HCT116 (cell line): Measurements from ENCODE around the gene HAUS8. TPM values are rescaled to one million over a fixed set of nuclear protein-coding genes. Genes with fewer than 3 reads are reported as not detected.

Experiments used
- ATAC-seq: fragments of 200-7000 bp; cut with Tn5 transposase; 2 replicates; pipeline ENCODE4 v1.9.1; 2020; ENCODE audit warnings: mild to moderate bottlenecking, moderate library complexity
- BruUV-seq: library from RNA; stranded (reverse); fragments of 400-500 nt; replicated peaks from 2 replicates; lab custom pipeline; 2021; lab: Mats Ljungman, UMichigan
- CTCF ChIA-PET: fragments of 300-600 bp; sonication (Branson Sonifier 250); formaldehyde crosslinking; loops from one replicate; lab custom pipeline; 2021; ENCODE audit warnings: antibody characterized with exemption; lab: Charles Lee
- POLR2A ChIA-PET: fragments of 300-600, 350-600 bp; sonication (Branson Sonifier 250); formaldehyde crosslinking; loops from one replicate; lab custom pipeline; 2021; ENCODE audit warnings: antibody characterized with exemption; lab: Charles Lee
- RAD21 ChIA-PET, 2 experiments: fragments of 300-600 bp; sonication (Branson Sonifier 250); formaldehyde crosslinking; loops; one replicate each; lab custom pipeline; 2023; ENCODE audit warnings: low total read pairs in 2 of 2; ENCODE audit not compliant: uncharacterized antibody in 2 of 2, unreplicated experiment in 2 of 2, low non-redundant PET in 1 of 2; lab: Charles Lee
- DNase-seq: peaks from one replicate; pipeline ENCODE4 v3.0.0-alpha.2; 2010; ENCODE audit warnings: low read depth, low spot score
- H2AFZ ChIP-seq: fragments of 200-600 bp; shearing (Covaris generic), sonication (generic); 2 replicates; pipeline ENCODE4 v1.6.1; 2017; ENCODE audit warnings: low read depth, mixed run types, mixed read lengths, antibody characterized with exemption, low read length; ENCODE audit not compliant: poor library complexity, severe bottlenecking
- H3K27ac ChIP-seq: 2 replicates; pipeline ENCODE4 v1.5.1; 2012; ENCODE audit warnings: low read depth, low read length
- H3K27me3 ChIP-seq: fragments of 200-600 bp; sonication (generic); 2 replicates; pipeline ENCODE4 v1.6.1; 2016; ENCODE audit warnings: mixed run types, low read length, mixed read lengths; ENCODE audit not compliant: insufficient read depth
- H3K36me3 ChIP-seq, 2 experiments: fragments of 200-500 bp in 1 of 2; fragments of 200-600 bp in 1 of 2; sonication (Bioruptor generic) in 1 of 2; sonication (generic) in 1 of 2; 2 replicates each; pipeline versions ENCODE4 v1.5.1 to v1.6.1; 2014 to 2016; ENCODE audit warnings: low read length in 2 of 2, inconsistent platforms in 1 of 2, mixed read lengths in 1 of 2, mixed run types in 1 of 2; ENCODE audit not compliant: insufficient read depth in 2 of 2, control insufficient read depth in 1 of 2
- H3K4me1 ChIP-seq, 2 experiments: fragments of 200-600 bp in 1 of 2; sonication (generic) in 1 of 2; 2 replicates each; pipeline versions ENCODE4 v1.5.1 to v1.6.1; 2012 to 2017; ENCODE audit warnings: low read length in 2 of 2, inconsistent platforms in 1 of 2, mild to moderate bottlenecking in 1 of 2, mixed read lengths in 1 of 2, mixed run types in 1 of 2, moderate library complexity in 1 of 2; ENCODE audit not compliant: insufficient read depth in 2 of 2, control insufficient read depth in 1 of 2
- H3K4me2 ChIP-seq: fragments of 200-600 bp; sonication (generic); 2 replicates; pipeline ENCODE4 v1.6.1; 2017; ENCODE audit warnings: mixed run types, low read length, mixed read lengths
- H3K4me3 ChIP-seq, 2 experiments: fragments of 200-600 bp in 1 of 2; sonication (generic) in 1 of 2; replicated peaks in 1 of 2; 2 replicates each; pipeline ENCODE4 v1.5.1; 2011 to 2016; ENCODE audit warnings: low read length in 2 of 2, control low read depth in 1 of 2, low read depth in 1 of 2, mild to moderate bottlenecking in 1 of 2, mixed read lengths in 1 of 2, mixed run types in 1 of 2
- H3K79me2 ChIP-seq: fragments of 200-600 bp; sonication (generic); 2 replicates; pipeline ENCODE4 v1.6.1; 2017; ENCODE audit warnings: mild to moderate bottlenecking, mixed run types, low read length, moderate library complexity, mixed read lengths; ENCODE audit not compliant: insufficient read depth
- H3K9ac ChIP-seq: fragments of 200-600 bp; sonication (generic); 2 replicates; pipeline ENCODE4 v1.6.1; 2016; ENCODE audit warnings: low read length, mixed read lengths
- H3K9me2 ChIP-seq: fragments of 200-600 bp; sonication (generic), shearing (Covaris generic); 2 replicates; pipeline ENCODE4 v1.6.1; 2017; ENCODE audit warnings: mixed run types, mild to moderate bottlenecking, moderate library complexity; ENCODE audit not compliant: insufficient read depth
- H3K9me3 ChIP-seq, 2 experiments: fragments of 200-500 bp in 1 of 2; fragments of 200-600 bp in 1 of 2; sonication (Bioruptor generic) in 1 of 2; sonication (generic) in 1 of 2; 2 replicates each; pipeline ENCODE4 v1.6.1; 2014 to 2017; ENCODE audit warnings: low read length in 2 of 2, mixed read lengths in 2 of 2, inconsistent platforms in 1 of 2, low read depth in 1 of 2, mild to moderate bottlenecking in 1 of 2, mixed run types in 1 of 2, moderate library complexity in 1 of 2; ENCODE audit not compliant: control insufficient read depth in 1 of 2, insufficient read depth in 1 of 2
- H4K20me1 ChIP-seq: fragments of 200-600 bp; sonication (generic), shearing (Covaris generic); 2 replicates; pipeline ENCODE4 v1.6.1; 2017; ENCODE audit warnings: mixed run types, mild to moderate bottlenecking, moderate library complexity; ENCODE audit not compliant: insufficient read depth
- CEBPB ChIP-seq: IDR thresholded peaks from 2 replicates; pipeline ENCODE4 v1.6.1; 2012; ENCODE audit warnings: low read depth
- EGR1 ChIP-seq: IDR thresholded peaks from 2 replicates; pipeline ENCODE4 v1.6.1; 2012; ENCODE audit warnings: low read depth
- EZH2 ChIP-seq: fragments of 200-600 bp; sonication (generic); IDR thresholded peaks from 2 replicates; pipeline ENCODE4 v1.6.1; 2017; ENCODE audit warnings: antibody characterized with exemption, mixed run types
- EZH2phosphoT487 ChIP-seq: fragments of 200-600 bp; IDR thresholded peaks from 2 replicates; pipeline ENCODE4 v1.6.1; 2018; ENCODE audit warnings: antibody characterized with exemption, borderline replicate concordance
- JUND ChIP-seq: IDR thresholded peaks from 2 replicates; pipeline ENCODE4 v1.6.1; 2012
- POLR2AphosphoS5 ChIP-seq: IDR thresholded peaks from 2 replicates; pipeline ENCODE4 v1.6.1; 2011; ENCODE audit warnings: mild to moderate bottlenecking, low read depth, low read length, moderate library complexity
- RAD21 ChIP-seq: IDR thresholded peaks from 2 replicates; pipeline ENCODE4 v1.6.1; 2012; ENCODE audit warnings: low read depth, mild to moderate bottlenecking
- SIN3A ChIP-seq: IDR thresholded peaks from 2 replicates; pipeline ENCODE4 v1.6.1; 2012; ENCODE audit warnings: low read depth
- SRF ChIP-seq: IDR thresholded peaks from 2 replicates; pipeline ENCODE4 v1.6.1; 2012; ENCODE audit warnings: low read depth
- TCF7L2 ChIP-seq: IDR thresholded peaks from 2 replicates; pipeline ENCODE4 v1.7.0; 2011; ENCODE audit warnings: borderline replicate concordance, inconsistent platforms; ENCODE audit not compliant: insufficient read depth, insufficient read length; ENCODE audit errors: extremely low read depth
- YY1 ChIP-seq: IDR thresholded peaks from 2 replicates; pipeline ENCODE4 v1.6.1; 2011; ENCODE audit warnings: low read length, low read depth, moderate library complexity, mild to moderate bottlenecking; ENCODE audit not compliant: insufficient replicate concordance; ENCODE audit errors: extremely low read depth
- intact Hi-C: fragments of 100-400 bp; cut with micrococcal nuclease; formaldehyde crosslinking; loops from 2 replicates; pipeline ENCODE4 v1.10.0; 2022
- total RNA-seq: library from RNA; stranded (reverse); gene quantifications from one replicate; pipeline ENCODE4 v1.2.1, GENCODE V29; 2021; ENCODE audit not compliant: unreplicated experiment
- TF ChIP-seq, protein P1 (sequence below), 3 experiments: fragments of 200-600 bp in 1 of 3; sonication (generic) in 1 of 3; IDR thresholded peaks in 2 of 3; conservative IDR thresholded peaks in 1 of 3; 2 replicates each; pipeline ENCODE4 v1.5.1; 2012 to 2017; ENCODE audit warnings: low read depth in 2 of 3, low read length in 2 of 3, antibody characterized with exemption in 1 of 3, borderline replicate concordance in 1 of 3, control low read depth in 1 of 3, mild to moderate bottlenecking in 1 of 3, mixed read lengths in 1 of 3, mixed run types in 1 of 3, moderate library complexity in 1 of 3; ENCODE audit not compliant: insufficient read depth in 1 of 3
- TF ChIP-seq, protein P2 (sequence below): IDR thresholded peaks from 2 replicates; pipeline ENCODE4 v1.6.1; 2012
- TF ChIP-seq, protein P3 (sequence below): IDR thresholded peaks from 2 replicates; pipeline ENCODE4 v1.6.1; 2011; ENCODE audit warnings: mild to moderate bottlenecking, low read length, moderate library complexity; ENCODE audit not compliant: insufficient replicate concordance; ENCODE audit errors: extremely low read depth
- TF ChIP-seq, protein P4 (sequence below): IDR thresholded peaks from 2 replicates; pipeline ENCODE4 v1.6.1; 2012; ENCODE audit warnings: low read depth

The HAUS8 gene
- total RNA-seq, 1 experiment from 2014 or later, result 23.6 TPM

DNA sequence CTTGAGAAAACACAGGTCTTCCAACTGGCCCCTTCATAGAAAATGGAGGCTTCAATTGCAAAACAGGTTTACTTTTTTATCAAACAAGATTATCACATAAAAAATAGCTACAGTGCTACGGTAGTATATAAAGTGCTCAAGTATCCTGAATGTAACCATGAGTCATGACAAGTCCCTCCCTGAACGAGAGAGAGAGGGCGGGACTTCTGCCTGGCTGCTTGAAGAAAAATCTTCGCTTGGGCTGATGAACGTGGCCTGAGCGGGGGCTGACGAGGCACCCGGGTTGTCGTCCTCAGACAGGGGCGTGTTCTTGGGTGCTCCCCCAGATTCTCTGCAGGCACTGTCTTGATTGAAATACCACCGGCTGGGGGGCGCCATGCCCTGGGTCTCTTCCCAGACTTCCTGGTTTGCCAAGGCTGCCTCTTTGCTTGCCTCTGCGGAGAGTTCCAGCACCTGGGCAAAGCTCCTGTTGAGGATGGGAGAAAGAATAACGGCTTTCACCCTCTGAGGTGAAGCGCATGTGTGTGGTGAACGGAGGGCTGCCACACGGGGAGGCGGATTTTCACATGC, 25.5 kb downstream of the HAUS8 start:
- RAD21 ChIA-PET, result no interaction called here
- H3K9me2 ChIP-seq, result no peaks in the 10 kb centered on the region
- ATAC-seq (no peak), DNase-seq (no peak)
- no peak overlapping the region for H3K4me3 ChIP-seq
- TF ChIP-seq, protein P1, sequence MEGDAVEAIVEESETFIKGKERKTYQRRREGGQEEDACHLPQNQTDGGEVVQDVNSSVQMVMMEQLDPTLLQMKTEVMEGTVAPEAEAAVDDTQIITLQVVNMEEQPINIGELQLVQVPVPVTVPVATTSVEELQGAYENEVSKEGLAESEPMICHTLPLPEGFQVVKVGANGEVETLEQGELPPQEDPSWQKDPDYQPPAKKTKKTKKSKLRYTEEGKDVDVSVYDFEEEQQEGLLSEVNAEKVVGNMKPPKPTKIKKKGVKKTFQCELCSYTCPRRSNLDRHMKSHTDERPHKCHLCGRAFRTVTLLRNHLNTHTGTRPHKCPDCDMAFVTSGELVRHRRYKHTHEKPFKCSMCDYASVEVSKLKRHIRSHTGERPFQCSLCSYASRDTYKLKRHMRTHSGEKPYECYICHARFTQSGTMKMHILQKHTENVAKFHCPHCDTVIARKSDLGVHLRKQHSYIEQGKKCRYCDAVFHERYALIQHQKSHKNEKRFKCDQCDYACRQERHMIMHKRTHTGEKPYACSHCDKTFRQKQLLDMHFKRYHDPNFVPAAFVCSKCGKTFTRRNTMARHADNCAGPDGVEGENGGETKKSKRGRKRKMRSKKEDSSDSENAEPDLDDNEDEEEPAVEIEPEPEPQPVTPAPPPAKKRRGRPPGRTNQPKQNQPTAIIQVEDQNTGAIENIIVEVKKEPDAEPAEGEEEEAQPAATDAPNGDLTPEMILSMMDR (IDR thresholded peaks at IDR 0.05 in 2 of 3, conservative IDR thresholded peaks at IDR 0.05 in 1 of 3; ENCODE audit: borderline replicate concordance in 1 of 3, insufficient read depth in 1 of 3, low read depth in 2 of 3, low read length in 2 of 3), result no peak
- TF ChIP-seq CEBPB (no peak), EGR1 (no peak), SRF (no peak), YY1 (no peak), JUND (no peak), RAD21 (no peak), TCF7L2 (no peak), EZH2phosphoT487 (no peak), SIN3A (no peak), EZH2 (no peak), POLR2AphosphoS5 (no peak)
- TF ChIP-seq, protein P2, sequence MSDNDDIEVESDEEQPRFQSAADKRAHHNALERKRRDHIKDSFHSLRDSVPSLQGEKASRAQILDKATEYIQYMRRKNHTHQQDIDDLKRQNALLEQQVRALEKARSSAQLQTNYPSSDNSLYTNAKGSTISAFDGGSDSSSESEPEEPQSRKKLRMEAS, result no peak
- TF ChIP-seq, protein P3, sequence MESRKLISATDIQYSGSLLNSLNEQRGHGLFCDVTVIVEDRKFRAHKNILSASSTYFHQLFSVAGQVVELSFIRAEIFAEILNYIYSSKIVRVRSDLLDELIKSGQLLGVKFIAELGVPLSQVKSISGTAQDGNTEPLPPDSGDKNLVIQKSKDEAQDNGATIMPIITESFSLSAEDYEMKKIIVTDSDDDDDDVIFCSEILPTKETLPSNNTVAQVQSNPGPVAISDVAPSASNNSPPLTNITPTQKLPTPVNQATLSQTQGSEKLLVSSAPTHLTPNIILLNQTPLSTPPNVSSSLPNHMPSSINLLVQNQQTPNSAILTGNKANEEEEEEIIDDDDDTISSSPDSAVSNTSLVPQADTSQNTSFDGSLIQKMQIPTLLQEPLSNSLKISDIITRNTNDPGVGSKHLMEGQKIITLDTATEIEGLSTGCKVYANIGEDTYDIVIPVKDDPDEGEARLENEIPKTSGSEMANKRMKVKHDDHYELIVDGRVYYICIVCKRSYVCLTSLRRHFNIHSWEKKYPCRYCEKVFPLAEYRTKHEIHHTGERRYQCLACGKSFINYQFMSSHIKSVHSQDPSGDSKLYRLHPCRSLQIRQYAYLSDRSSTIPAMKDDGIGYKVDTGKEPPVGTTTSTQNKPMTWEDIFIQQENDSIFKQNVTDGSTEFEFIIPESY, result no peak
- TF ChIP-seq, protein P4, sequence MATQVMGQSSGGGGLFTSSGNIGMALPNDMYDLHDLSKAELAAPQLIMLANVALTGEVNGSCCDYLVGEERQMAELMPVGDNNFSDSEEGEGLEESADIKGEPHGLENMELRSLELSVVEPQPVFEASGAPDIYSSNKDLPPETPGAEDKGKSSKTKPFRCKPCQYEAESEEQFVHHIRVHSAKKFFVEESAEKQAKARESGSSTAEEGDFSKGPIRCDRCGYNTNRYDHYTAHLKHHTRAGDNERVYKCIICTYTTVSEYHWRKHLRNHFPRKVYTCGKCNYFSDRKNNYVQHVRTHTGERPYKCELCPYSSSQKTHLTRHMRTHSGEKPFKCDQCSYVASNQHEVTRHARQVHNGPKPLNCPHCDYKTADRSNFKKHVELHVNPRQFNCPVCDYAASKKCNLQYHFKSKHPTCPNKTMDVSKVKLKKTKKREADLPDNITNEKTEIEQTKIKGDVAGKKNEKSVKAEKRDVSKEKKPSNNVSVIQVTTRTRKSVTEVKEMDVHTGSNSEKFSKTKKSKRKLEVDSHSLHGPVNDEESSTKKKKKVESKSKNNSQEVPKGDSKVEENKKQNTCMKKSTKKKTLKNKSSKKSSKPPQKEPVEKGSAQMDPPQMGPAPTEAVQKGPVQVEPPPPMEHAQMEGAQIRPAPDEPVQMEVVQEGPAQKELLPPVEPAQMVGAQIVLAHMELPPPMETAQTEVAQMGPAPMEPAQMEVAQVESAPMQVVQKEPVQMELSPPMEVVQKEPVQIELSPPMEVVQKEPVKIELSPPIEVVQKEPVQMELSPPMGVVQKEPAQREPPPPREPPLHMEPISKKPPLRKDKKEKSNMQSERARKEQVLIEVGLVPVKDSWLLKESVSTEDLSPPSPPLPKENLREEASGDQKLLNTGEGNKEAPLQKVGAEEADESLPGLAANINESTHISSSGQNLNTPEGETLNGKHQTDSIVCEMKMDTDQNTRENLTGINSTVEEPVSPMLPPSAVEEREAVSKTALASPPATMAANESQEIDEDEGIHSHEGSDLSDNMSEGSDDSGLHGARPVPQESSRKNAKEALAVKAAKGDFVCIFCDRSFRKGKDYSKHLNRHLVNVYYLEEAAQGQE, result no peak
- no peaks in the 10 kb centered on the region for H3K9me3 ChIP-seq
- BruUV-seq, result no TSS peak
- no peaks in the 10 kb centered on the region for H3K27me3 ChIP-seq
- no peaks in the 10 kb centered on the region for H4K20me1 ChIP-seq
- peaks cover 11 to 13% of the 10 kb centered on the region in 2 experiments for H3K36me3 ChIP-seq
- H2AFZ ChIP-seq, result no peak overlapping the region
- CTCF ChIA-PET, result no interaction called here
- no peak overlapping the region for H3K27ac ChIP-seq
- no peak overlapping the region for H3K4me2 ChIP-seq
- H3K79me2 ChIP-seq, result no peaks in the 10 kb centered on the region
- no peak overlapping the region for H3K9ac ChIP-seq
- intact Hi-C loops, result no loop called here
- H3K4me1 ChIP-seq, result no peaks in the 10 kb centered on the region
- POLR2A ChIA-PET, result no interaction called here
